Epidermal melanocyte (primary cell): Measurements from ENCODE around the gene TMEM236.
"Not testable (repeated sequence)": the region's sequence is repeated elsewhere in the genome, so short reads cannot be mapped to it uniquely, and the experiment has no call there.

ENCODE experiments used
- DNase-seq: peaks from one replicate; pipeline ENCODE4 v3.0.0; 2011; ENCODE audit warnings: low spot score; ENCODE audit not compliant: insufficient read length

Gene TMEM236, protein sequence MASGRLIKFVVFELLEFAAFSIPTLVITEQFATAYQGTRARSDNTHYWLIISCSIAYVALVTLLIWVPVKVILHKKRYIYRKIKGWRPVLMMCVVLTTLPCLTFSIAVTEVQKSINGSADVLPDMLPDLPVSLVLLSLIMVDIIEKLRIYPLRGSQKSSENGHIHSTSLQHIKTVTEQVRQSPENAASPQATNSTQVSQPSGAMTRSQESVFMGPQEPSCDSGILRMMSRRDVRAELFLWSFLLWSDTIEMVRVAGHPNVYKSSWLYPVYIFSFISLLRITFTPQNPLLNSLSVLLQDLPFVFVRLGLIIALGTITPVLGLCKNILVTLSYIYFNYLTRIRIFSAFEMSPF

DNA sequence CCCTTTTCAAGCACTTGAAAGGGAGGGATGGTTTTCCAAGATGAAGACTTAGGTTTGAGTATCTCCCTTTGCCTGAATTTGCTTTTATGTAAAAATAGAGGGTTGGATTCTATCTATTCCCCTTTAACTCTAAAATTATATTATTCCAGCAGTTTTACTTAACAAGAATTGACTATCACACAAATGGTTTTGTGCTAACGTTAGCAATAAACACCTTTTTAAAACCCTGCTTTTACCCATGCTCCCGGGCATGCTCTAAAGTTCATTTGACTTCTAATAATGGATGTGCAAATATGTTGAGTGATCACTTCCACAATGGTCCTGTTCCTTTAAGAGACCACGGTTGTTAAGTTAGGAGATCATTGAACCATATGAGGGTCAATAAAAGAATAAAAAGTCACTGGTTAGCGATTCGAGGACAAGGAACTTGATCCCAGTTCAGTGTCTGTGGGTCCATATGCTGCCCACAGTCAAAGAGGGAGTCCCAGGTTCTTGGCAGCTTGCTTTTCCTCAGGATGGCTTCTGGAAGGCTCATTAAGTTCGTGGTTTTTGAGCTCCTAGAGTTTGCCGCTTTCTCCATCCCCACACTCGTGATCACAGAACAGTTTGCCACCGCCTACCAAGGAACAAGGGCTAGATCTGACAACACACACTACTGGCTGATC lies at the start of gene TMEM236:
TSS of gene TMEM236 (plus strand) at position 421 of the 665 bp plus-strand sequence. CDS start at position 516, 95 bp downstream.
- no peak for DNase-seq

DNA sequence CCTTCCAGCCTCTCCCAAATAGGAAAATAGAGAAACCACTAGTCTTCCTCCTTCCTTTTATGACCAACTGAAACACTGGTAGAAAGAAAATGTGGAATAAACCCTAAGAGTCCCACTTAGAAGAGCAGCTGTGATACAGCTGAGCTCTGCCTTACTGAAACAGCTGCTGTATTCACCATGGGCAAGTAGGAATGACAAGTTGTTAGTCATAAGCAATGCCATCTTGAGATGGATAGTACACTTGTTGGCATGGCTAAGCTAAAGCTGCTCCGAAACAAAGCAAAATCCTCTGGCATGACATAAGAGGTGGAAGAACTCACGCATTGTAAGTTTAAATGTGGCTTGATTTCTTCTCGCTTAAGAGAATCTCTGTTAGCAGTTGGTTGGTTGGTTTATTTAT lies 48.3 kb upstream of the TMEM236 start:
- no peak for DNase-seq

DNA sequence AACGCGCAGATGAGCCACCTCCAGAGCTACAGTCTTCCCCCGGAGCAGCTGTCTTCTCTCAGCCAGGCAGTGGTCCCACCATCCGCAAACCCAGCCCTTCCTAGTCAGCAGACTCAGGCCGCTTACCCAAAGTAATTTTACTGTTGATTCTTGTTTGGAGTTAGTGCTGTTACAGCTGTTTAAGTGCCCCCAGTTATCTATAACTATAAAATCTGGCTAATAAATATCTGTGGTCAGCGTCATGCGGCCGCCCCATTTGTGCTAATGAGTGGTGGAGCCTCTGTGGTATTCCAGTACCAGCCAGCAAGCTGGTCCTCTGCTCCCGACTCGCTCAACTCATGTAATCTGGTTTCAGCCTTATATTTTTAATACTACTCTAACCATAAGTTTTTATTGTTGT lies 43.2 kb upstream of the TMEM236 start:
- DNase-seq: no peak

DNA sequence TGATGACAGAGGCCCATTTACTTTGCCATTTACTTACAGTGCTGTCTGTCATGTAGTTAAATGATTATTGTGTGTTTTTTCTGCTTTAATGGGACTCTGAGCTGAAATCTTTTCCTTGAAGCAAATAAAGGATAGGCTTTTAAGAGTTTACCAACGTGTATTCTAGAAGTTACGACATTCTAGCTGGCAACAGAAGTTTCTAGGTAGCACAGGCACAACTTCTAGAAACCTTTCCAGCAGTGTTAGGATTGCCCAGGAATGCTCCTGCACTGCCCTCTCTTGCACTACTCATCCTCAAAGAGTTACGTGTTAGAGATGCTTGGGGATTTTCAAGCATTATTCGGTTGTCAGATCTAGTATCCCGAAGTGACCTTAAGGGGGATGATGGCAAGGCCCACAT lies 42.5 kb upstream of the TMEM236 start:
- no peak for DNase-seq

DNA sequence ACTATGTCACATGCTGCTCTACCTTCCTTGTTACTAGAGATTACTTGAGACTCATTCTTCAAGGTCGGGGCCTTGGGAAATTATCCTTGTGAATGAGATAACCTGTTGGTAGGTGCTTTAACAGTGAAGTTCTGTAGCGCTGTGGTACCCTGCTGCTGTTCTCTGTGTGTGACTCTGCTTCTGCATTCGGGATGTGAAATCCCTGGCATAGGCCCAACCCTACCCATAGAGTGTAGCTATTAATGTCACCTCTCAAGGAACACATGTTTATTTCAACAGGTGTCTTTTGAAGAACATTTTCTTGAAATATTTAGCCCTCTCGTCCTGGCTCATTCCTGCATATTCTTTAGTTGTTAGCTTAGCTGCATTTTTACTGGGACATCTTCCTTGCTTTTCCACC lies 41.8 kb upstream of the TMEM236 start:
- no peak for DNase-seq

GRCh38 chr10:17712053-17712452 lies 39.9 kb upstream of the TMEM236 start:
- DNase-seq: no peak

GRCh38 chr10:17712717-17713471 lies 39.1 kb upstream of the TMEM236 start:
- DNase-seq: no peak

DNA sequence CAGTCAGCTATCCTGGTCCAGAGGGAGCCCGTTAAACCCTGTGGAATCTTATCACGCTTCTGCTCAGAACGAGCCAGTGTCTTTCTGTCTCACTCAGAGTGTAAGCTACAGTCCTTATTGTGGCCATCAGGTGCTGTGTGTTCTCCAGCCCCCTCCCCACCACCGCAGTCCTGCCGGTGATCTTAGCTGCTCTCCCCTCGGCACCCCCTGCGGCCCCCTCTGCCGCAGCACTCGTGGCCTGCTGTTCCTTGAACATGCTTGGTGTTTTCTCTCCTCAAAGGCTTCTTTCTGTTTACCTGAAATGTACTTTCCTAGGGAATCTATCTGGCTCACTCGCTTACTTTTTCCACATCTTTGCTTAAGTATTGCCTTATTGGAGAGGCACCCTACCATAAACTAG lies 38.2 kb upstream of the TMEM236 start:
- DNase-seq: no peak

GRCh38 chr10:17716161-17716560 lies 35.8 kb upstream of the TMEM236 start:
- no peak for DNase-seq

DNA sequence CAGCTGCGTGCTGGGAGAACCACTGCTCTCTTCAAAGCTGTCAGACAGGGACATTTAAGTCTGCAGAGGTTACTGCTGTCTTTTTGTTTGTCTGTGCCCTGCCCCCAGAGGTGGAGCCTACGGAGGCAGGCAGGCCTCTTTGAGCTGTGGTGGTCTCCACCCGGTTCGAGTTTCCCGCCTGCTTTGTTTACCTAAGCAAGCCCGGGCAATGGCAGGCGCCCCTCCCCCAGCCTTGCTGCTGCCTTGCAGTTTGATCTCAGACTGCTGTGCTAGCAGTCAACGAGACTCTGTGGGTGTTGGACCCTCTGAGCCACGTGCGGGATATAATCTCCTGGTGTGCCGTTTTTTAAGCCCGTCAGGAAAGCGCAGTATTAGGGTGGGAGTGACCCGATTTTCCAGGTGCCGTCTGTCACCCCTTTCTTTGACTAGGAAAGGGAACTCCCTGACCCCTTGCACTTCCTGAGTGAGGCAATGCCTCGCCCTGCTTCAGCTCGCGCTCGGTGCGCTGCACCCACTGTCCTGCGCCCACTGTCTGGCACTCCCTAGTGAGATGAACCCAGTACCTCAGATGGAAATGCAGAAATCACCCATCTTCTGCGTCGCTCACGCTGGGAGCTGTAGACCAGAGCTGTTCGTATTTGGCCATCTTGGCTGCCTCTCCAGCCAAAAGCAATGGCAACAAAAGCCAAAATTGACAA lies 29.5 kb upstream of the TMEM236 start:
- DNase-seq: not testable (repeated sequence)

GRCh38 chr10:17725703-17726102 lies 26.3 kb upstream of the TMEM236 start:
- no peak for DNase-seq

- DNase-seq: no peak
These were observed 22.4 kb upstream of the TMEM236 start for GRCh38 chr10:17729630-17730029.

- no peak for DNase-seq
These were observed 21.3 kb upstream of the TMEM236 start for GRCh38 chr10:17730667-17731066.

GRCh38 chr10:17731331-17732020 lies 20.5 kb upstream of the TMEM236 start:
- DNase-seq: no peak

GRCh38 chr10:17733620-17734019 lies 18.4 kb upstream of the TMEM236 start:
- DNase-seq: no peak

- DNase-seq: no peak
These were observed 17.4 kb upstream of the TMEM236 start for GRCh38 chr10:17734432-17735080.

- DNase-seq: no peak
These were observed 16.6 kb upstream of the TMEM236 start for GRCh38 chr10:17735166-17735941.

DNA sequence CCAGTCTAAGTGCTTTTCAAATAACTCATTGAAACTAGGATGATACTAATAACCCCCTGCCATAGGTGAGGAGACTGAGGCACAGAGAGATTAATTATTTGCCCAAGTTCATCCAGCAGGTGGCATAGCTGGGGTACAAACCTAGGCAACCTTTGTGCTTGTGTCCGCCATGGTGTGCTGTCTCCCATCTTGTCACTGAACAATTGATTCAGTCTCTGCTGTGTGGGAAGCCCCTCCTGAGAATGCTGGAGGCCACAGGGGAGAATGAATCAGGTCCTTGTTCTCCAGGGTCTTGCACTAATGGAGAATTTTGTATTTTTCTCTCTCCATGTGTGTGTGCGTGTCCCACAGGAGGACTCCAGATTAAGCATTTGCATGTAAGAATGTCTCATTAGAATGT lies 15.8 kb upstream of the TMEM236 start:
- no peak for DNase-seq

- peak; percentile 23 for DNase-seq
These were observed 14.7 kb upstream of the TMEM236 start for GRCh38 chr10:17737027-17737965.
